Gastrocnemius medialis (tissue), 4 donors: Measurements from ENCODE around the gene IYD.

Experiments
- POLR2A ChIP-seq, 2 donors: fragments of 450-650 bp; IDR thresholded peaks; one replicate each; pipeline ENCODE4 v1.6.1; 2017; ENCODE audit warnings: antibody characterized with exemption in 2 of 2, mild to moderate bottlenecking in 2 of 2, moderate library complexity in 2 of 2
- TF ChIP-seq, protein P1 (sequence below), 5 experiments: fragments of 450-650 bp in 3 of 5; fragments of 200-600 bp in 2 of 5; sonication (generic) in 2 of 5; IDR thresholded peaks in 4 of 5; conservative IDR thresholded peaks in 1 of 5; 1 replicate in 4 of 5; 2 replicates in 1 of 5; pipeline ENCODE4 v1.5.1; 2016 to 2019; ENCODE audit warnings: antibody characterized with exemption in 5 of 5, mild to moderate bottlenecking in 3 of 5, moderate library complexity in 3 of 5

DNA sequence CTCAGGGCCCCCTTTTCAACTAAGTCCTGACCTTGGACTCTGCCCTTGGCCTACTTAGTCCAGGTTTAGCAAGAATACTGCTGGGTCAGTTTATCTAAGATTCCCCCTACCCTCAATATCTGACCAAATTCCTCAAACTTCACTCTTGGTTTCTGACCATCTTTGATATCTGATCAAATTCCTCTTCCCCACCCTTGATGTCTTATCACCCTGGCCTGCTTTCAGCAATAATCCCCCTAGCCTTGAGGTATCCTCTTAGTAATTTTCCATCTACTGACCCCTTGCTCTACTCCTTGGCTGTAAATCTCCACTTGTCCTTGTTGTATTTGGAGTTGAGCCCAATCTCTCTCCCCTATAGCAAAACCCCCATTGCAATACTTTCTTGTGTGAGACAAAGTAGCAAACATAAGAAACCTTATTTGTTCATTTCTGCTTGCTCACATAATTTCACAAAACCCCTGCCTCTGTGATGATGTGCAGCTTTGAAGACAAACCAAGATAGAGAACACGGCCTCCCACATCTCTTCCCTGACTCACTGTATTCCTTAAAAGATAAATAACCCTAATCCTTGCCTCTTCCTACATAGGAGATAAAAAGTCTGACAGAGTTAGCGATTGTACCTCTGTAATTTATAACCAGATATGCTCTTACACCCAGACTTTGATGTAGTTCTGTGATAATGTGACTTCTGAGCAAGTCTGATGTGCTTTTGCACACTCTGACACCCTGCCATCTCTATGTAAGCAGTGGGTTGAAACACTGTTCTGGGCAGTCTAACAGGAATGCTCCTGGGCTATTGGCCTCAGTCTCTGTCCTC is 13.8 kb upstream of the IYD start:
- TF ChIP-seq, protein P1, sequence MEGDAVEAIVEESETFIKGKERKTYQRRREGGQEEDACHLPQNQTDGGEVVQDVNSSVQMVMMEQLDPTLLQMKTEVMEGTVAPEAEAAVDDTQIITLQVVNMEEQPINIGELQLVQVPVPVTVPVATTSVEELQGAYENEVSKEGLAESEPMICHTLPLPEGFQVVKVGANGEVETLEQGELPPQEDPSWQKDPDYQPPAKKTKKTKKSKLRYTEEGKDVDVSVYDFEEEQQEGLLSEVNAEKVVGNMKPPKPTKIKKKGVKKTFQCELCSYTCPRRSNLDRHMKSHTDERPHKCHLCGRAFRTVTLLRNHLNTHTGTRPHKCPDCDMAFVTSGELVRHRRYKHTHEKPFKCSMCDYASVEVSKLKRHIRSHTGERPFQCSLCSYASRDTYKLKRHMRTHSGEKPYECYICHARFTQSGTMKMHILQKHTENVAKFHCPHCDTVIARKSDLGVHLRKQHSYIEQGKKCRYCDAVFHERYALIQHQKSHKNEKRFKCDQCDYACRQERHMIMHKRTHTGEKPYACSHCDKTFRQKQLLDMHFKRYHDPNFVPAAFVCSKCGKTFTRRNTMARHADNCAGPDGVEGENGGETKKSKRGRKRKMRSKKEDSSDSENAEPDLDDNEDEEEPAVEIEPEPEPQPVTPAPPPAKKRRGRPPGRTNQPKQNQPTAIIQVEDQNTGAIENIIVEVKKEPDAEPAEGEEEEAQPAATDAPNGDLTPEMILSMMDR (IDR thresholded peaks at IDR 0.05 in 4 of 5, conservative IDR thresholded peaks at IDR 0.05 in 1 of 5): no peak
- TF ChIP-seq POLR2A (IDR thresholded peaks at IDR 0.05): no peak
